GM23338 (cell line): Measurements from ENCODE around the gene HMCN2. TPM values are rescaled to one million over a fixed set of nuclear protein-coding genes. Genes with fewer than 3 reads are reported as not detected.

Experiments used
- ATAC-seq: fragments of 200-7000 bp; cut with Tn5 transposase; 3 replicates; pipeline ENCODE4 v1.9.1; 2020
- DNase-seq: peaks from one replicate; pipeline ENCODE4 v3.0.0-alpha.2; 2015; ENCODE audit warnings: low spot score
- H2AFZ ChIP-seq: fragments of 200-600 bp; sonication (generic); 2 replicates; pipeline ENCODE4 v1.8.0; 2016; ENCODE audit warnings: antibody characterized with exemption, mild to moderate bottlenecking, moderate library complexity
- H3F3A ChIP-seq: fragments of 200-600 bp; sonication (generic); replicated peaks from 2 replicates; pipeline ENCODE4 v1.8.0; 2017; ENCODE audit warnings: antibody characterized with exemption, mixed run types, low read depth
- H3K27ac ChIP-seq: fragments of 200-600 bp; sonication (generic); 2 replicates; pipeline ENCODE4 v1.6.1; 2016; ENCODE audit warnings: low read depth
- H3K27me3 ChIP-seq: fragments of 200-600 bp; sonication (generic); 2 replicates; pipeline ENCODE4 v1.8.0; 2016; ENCODE audit warnings: mild to moderate bottlenecking, mixed run types, moderate library complexity; ENCODE audit not compliant: insufficient read depth
- H3K36me3 ChIP-seq: fragments of 200-600 bp; sonication (generic); 2 replicates; pipeline ENCODE4 v1.8.0; 2016; ENCODE audit warnings: mild to moderate bottlenecking; ENCODE audit not compliant: insufficient read depth
- H3K4me1 ChIP-seq: fragments of 200-600 bp; sonication (generic); 2 replicates; pipeline ENCODE4 v1.8.0; 2016; ENCODE audit warnings: mild to moderate bottlenecking, moderate library complexity; ENCODE audit not compliant: insufficient read depth
- H3K4me2 ChIP-seq: fragments of 200-600 bp; sonication (generic); 2 replicates; pipeline ENCODE4 v1.7.1; 2017; ENCODE audit warnings: mixed run types
- H3K4me3 ChIP-seq: fragments of 200-600 bp; sonication (generic); 2 replicates; pipeline ENCODE4 v1.6.1; 2016; ENCODE audit warnings: mixed run types
- H3K79me2 ChIP-seq: fragments of 200-600 bp; sonication (generic); replicated peaks from 2 replicates; pipeline ENCODE4 v1.8.0; 2017; ENCODE audit warnings: mild to moderate bottlenecking; ENCODE audit not compliant: insufficient read depth
- H3K9me2 ChIP-seq: fragments of 200-600 bp; sonication (generic); 2 replicates; pipeline ENCODE4 v1.8.0; 2017; ENCODE audit not compliant: insufficient read depth
- H4K20me1 ChIP-seq: fragments of 200-600 bp; sonication (generic); replicated peaks from 2 replicates; pipeline ENCODE4 v1.8.0; 2017; ENCODE audit warnings: mild to moderate bottlenecking; ENCODE audit not compliant: insufficient read depth
- H3K27ac Mint-ChIP-seq: 2 replicates; pipeline ENCODE4 v1.8.0; 2020; ENCODE audit warnings: inconsistent platforms, mild to moderate bottlenecking, moderate library complexity, mixed read lengths
- H3K27me3 Mint-ChIP-seq: 3 replicates; pipeline ENCODE4 v1.8.0; 2022; ENCODE audit warnings: low read depth, mild to moderate bottlenecking, moderate library complexity, mixed read lengths, inconsistent platforms; ENCODE audit not compliant: insufficient read depth, poor library complexity
- H3K36me3 Mint-ChIP-seq: 3 replicates; pipeline ENCODE4 v1.8.0; 2021; ENCODE audit warnings: low read depth, mild to moderate bottlenecking, inconsistent platforms, moderate library complexity, mixed read lengths
- H3K4me1 Mint-ChIP-seq: 3 replicates; pipeline ENCODE4 v1.8.0; 2020; ENCODE audit warnings: mild to moderate bottlenecking, inconsistent platforms, mixed read lengths
- H3K4me3 Mint-ChIP-seq: 3 replicates; pipeline ENCODE4 v1.8.0; 2021; ENCODE audit warnings: moderate library complexity, mild to moderate bottlenecking, inconsistent platforms, mixed read lengths
- H3K9me3 Mint-ChIP-seq: 3 replicates; pipeline ENCODE4 v1.8.0; 2020; ENCODE audit warnings: moderate library complexity, mild to moderate bottlenecking, inconsistent platforms, mixed read lengths
- CTCF ChIP-seq, 2 experiments: fragments of 200-600 bp in 1 of 2; sonication (generic) in 1 of 2; conservative IDR thresholded peaks; 2 replicates each; pipeline versions ENCODE4 v1.5.1 to v1.6.1; 2016 to 2017; ENCODE audit warnings: antibody characterized with exemption in 2 of 2, low read depth in 2 of 2, mild to moderate bottlenecking in 2 of 2, moderate library complexity in 1 of 2
- STAT1 ChIP-seq: IDR thresholded peaks from one replicate; pipeline ENCODE4 v1.6.1; 2016; ENCODE audit warnings: antibody characterized with exemption; ENCODE audit not compliant: unreplicated experiment
- ZNF114 ChIP-seq: fragments of 250-450 bp; sonication (Bioruptor Pico); IDR thresholded peaks from 2 replicates; pipeline ENCODE4 v1.5.0; 2020; ENCODE audit warnings: mild to moderate bottlenecking, moderate library complexity
- polyA plus RNA-seq: library from polyadenylated mRNA; unstranded; fragments of >200 nt; fragmentation: Nextera tagmentation; extraction: Ambion mirVana; gene quantifications from 2 replicates; pipeline ENCODE4 v1.2.1, GENCODE V29; 2016
- total RNA-seq: library from RNA; depleted of rRNA; stranded (reverse); fragments of >200 nt; shearing (Covaris generic); gene quantifications from 2 replicates; pipeline ENCODE4 v1.2.3, GENCODE V29; 2014
- TF ChIP-seq, protein P1 (sequence below): IDR thresholded peaks from one replicate; pipeline ENCODE4 v1.6.1; 2018; ENCODE audit warnings: antibody characterized with exemption; ENCODE audit not compliant: unreplicated experiment

HMCN2 gene
- total and polyA plus RNA-seq, 2 experiments from 2014 or later: 1.3 to 4.7 TPM

GRCh38 chr9:130348341-130348740 lies 82.8 kb downstream of the HMCN2 start (continued):
- TF ChIP-seq CTCF (conservative IDR thresholded peaks at IDR 0.05; ENCODE audit: low read depth in 2 of 2): no peak
- TF ChIP-seq ZNF114 (CRISPR knock-in tag): no peak
- TF ChIP-seq, protein P1, sequence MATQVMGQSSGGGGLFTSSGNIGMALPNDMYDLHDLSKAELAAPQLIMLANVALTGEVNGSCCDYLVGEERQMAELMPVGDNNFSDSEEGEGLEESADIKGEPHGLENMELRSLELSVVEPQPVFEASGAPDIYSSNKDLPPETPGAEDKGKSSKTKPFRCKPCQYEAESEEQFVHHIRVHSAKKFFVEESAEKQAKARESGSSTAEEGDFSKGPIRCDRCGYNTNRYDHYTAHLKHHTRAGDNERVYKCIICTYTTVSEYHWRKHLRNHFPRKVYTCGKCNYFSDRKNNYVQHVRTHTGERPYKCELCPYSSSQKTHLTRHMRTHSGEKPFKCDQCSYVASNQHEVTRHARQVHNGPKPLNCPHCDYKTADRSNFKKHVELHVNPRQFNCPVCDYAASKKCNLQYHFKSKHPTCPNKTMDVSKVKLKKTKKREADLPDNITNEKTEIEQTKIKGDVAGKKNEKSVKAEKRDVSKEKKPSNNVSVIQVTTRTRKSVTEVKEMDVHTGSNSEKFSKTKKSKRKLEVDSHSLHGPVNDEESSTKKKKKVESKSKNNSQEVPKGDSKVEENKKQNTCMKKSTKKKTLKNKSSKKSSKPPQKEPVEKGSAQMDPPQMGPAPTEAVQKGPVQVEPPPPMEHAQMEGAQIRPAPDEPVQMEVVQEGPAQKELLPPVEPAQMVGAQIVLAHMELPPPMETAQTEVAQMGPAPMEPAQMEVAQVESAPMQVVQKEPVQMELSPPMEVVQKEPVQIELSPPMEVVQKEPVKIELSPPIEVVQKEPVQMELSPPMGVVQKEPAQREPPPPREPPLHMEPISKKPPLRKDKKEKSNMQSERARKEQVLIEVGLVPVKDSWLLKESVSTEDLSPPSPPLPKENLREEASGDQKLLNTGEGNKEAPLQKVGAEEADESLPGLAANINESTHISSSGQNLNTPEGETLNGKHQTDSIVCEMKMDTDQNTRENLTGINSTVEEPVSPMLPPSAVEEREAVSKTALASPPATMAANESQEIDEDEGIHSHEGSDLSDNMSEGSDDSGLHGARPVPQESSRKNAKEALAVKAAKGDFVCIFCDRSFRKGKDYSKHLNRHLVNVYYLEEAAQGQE: no peak

- Histone ChIP-seq H2AFZ (no peak overlapping the region), H3K27ac (no peak overlapping the region), H3F3A (peaks cover 10% of the 10 kb centered on the region; the same call in 1 of the 2 replicates), H3K9me2 (no peaks in the 10 kb centered on the region), H3K4me1 (no peaks in the 10 kb centered on the region), H3K36me3 (no peaks in the 10 kb centered on the region), H3K4me2 (no peak overlapping the region), H3K4me3 (no peak overlapping the region), H3K27me3 (no peaks in the 10 kb centered on the region), H4K20me1 (no peaks in the 10 kb centered on the region), H3K79me2 (no peaks in the 10 kb centered on the region)
- ATAC-seq: no peak
- DNase-seq: no peak
- H3K27me3 Mint-ChIP-seq: no peaks in the 10 kb centered on the region
- TF ChIP-seq STAT1: no peak
- TF ChIP-seq, protein P1: no peak
- TF ChIP-seq CTCF (conservative IDR thresholded peaks at IDR 0.05; ENCODE audit: low read depth in 2 of 2): no peak
- TF ChIP-seq ZNF114 (CRISPR knock-in tag): no peak
- H3K4me3 Mint-ChIP-seq: no peak overlapping the region
- peaks cover 8% of the 10 kb centered on the region; the same call in 1 of the 3 replicates for H3K4me1 Mint-ChIP-seq
- no peaks in the 10 kb centered on the region for H3K9me3 Mint-ChIP-seq
- H3K27ac Mint-ChIP-seq: no peak overlapping the region
- H3K36me3 Mint-ChIP-seq: no peaks in the 10 kb centered on the region
These were observed 83.3 kb downstream of the HMCN2 start for GRCh38 chr9:130348881-130349280.
